GM18907 (cell line): ENCODE measurements around the gene JMY.
A peak's percentile ranks its signal among the peaks of the same experiment; 100 is the strongest.

Experiments used
- ATAC-seq: cut with Tn5 transposase; IDR thresholded peaks from one replicate; pipeline ENCODE4 v1.9.1; 2021; ENCODE audit warnings: mild to moderate bottlenecking, moderate library complexity; ENCODE audit not compliant: unreplicated experiment

JMY gene, protein sequence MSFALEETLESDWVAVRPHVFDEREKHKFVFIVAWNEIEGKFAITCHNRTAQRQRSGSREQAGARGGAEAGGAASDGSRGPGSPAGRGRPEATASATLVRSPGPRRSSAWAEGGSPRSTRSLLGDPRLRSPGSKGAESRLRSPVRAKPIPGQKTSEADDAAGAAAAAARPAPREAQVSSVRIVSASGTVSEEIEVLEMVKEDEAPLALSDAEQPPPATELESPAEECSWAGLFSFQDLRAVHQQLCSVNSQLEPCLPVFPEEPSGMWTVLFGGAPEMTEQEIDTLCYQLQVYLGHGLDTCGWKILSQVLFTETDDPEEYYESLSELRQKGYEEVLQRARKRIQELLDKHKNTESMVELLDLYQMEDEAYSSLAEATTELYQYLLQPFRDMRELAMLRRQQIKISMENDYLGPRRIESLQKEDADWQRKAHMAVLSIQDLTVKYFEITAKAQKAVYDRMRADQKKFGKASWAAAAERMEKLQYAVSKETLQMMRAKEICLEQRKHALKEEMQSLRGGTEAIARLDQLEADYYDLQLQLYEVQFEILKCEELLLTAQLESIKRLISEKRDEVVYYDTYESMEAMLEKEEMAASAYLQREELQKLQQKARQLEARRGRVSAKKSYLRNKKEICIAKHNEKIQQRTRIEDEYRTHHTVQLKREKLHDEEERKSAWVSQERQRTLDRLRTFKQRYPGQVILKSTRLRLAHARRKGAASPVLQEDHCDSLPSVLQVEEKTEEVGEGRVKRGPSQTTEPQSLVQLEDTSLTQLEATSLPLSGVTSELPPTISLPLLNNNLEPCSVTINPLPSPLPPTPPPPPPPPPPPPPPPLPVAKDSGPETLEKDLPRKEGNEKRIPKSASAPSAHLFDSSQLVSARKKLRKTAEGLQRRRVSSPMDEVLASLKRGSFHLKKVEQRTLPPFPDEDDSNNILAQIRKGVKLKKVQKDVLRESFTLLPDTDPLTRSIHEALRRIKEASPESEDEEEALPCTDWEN

DNA sequence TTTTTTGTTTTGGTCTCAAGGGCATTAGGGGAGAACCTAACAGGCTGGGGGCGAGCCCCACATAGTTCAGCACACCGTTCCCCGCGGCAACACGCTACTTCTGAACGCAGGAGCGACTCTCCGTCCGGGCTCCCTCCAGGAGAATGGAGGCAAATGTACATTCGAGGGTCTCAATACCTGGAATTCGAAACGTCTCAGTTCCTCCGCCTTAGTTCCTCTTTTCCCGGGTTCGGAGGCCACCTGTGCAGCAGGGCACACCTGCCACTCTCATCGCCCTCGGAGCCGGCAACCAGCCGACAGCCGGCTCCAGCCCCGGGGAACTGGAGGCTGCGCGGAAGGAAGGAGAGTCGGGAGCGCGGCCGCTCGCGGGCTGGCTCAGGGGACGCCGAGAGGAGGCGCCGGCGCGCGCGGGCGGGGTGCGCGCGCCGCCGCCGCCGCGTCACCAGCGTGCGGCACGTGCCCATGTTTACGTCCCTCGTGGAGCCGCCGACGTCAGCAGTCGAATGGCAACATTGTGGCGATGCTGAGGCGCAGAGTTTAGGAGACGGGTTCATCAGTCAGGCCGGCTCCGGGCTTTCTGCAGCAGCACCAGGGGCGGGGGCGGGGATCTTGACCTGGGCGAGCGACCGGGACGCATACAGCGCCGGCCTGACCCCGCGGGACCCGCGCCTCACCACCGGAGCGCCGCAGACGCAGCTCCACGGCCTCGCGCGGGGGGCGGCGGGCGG lies at the start of gene JMY:
Gene JMY (plus strand): TSS at position 498 of the 728 bp plus-strand sequence. CDS start 520 bp downstream, outside the sequence.
- peak; percentile 77 for ATAC-seq

DNA sequence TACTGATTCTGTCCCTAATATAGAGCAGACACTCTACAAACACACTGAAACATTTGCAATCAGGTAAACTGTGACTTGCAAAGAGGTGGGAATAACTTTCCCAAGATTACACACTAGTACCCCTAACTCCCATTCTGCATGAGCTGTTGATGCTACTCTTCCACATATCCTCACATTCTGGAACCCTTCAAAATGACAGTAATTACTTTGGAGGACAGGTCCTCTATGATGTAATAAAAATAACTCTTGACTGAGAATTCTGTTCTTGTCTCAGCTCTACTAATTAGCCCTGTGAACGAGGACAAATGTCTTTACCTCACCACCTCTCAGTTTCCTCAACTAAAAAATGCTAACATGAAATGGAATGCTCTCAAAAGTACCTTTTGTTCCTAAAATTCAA lies 49.5 kb upstream of the JMY start:
- ATAC-seq: no peak

DNA sequence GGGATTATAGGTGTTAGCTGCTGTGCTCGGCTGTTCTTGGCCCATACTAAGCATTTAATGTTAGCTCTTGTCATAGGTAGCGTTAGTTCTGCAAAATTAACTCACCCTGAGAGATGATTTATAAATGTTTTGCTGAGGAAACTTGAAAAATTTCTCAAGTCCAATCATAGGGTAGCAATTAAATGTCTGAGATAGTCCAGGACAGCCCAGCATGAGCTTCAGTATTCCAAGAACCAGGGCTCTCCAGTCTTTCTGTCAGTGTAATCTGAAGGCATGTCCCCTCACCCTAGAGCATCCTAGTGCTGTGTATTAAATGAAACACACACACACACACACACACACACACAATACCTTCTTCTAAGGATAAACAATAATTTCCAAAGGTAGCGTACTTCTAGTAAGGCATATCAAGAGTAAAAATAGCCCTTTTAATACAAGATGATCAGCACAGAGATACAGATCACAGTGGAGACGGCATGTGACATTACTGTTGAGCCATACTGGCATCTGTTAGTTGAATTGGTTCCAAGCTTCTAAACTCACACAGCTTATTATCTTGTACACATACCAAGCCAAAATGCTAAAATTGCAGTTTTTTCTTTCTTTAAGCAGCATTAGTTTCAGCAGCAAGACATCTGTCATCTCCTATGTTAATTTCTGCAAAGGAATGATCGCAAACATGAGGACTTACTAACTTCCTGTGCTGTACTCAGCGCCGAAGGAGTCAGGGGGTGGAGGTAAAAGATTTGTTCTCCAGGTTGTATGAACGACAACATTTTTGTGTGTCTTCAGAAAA lies 46.3 kb upstream of the JMY start:
- ATAC-seq: no peak

DNA sequence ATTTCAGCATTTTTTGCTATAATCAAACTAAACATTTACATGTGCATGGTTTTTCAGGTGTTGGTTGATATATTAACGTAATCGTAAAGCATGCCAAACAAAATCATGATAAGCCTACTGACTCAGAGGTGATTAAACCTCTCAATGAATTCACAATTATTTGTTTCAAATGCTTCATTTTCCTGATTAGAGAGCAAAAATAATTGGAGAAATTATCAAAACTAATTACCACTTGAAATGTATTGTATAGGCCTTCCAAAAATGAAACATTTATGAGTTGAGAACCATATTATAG lies 45.7 kb upstream of the JMY start:
- no peak for ATAC-seq

DNA sequence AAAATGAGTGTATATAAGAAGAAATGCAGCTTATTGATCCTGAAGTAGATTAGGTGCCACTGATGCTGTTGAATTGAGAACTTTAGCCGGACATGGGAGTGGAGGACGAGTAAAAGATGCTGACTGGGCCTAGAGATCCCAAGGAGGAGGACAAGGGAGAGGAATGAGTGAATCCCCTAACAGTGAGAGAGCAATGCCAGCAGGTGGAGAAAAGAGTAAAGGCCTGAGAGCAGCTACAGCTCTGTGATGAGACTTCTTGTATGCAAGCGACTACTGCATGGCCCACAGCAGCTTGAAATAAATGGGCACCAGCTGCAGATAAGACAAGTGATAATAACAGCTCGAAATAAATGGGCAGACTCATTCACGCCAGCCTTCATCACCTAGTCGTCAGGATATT lies 44.5 kb upstream of the JMY start:
- ATAC-seq: no peak

DNA sequence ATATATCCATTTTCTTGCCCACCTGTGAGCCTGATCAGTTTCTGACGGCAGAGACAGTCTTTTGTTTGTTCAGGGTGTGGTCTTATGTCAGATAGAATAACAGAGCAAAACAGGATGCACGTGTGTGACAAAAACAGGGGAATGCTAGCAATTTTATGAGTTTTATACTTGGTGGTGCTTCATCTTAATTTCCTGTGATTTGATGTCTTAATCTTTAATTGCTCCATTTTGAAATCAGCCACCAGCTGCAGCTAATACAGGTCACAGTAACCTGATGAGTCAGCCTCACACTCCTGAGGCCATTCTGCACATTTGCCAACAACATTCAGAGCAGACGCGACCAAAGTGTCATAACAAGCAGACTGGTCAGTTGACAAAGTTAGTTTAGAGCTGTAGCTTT lies 42.3 kb upstream of the JMY start:
- ATAC-seq: no peak

DNA sequence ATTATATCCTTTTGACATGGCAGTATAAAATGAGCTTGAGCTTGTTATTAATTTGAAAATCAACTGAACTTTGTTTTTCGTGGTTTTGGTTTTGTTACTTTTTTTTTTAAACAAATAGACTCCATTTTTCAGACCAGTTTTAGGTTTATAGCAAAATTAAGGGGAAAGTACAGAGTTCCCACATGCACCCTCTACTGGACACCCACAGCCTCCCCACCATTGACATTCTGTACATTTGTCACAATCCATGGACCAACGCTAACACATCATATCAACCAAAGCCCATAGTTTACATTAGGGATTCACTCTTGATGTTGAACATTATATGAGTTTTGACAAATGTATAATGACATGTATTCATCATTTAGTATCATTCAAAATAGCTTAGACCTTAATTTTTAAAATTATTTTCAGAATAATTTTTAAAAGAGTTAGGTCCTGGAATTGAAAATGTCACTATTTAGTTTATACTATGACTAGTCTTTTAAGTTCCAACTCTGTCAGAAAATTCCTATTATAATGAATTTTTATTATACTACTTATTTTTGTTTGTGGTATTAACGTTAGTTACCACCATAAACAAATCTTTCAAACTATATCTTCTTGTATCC lies 35.3 kb upstream of the JMY start:
- no peak for ATAC-seq

DNA sequence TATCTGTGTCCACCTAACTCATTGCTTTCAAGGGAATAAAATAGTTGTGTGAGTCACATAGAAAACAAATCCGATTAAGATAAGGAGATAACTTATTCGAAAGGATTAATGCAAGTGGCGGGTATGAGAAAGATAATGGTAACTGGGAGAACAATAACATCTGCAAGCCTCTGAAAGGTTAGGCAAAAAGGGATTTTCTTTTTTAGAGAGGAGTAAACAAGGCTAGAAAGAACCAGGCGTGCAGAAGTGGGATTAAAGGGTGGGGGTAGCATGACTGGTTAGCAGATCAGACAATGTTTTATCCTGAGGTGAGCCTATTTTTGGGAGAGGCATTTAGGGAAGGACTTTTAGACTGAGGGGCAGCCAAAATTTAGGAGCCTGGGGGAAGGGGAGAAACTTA lies 34.7 kb upstream of the JMY start:
- ATAC-seq: no peak

DNA sequence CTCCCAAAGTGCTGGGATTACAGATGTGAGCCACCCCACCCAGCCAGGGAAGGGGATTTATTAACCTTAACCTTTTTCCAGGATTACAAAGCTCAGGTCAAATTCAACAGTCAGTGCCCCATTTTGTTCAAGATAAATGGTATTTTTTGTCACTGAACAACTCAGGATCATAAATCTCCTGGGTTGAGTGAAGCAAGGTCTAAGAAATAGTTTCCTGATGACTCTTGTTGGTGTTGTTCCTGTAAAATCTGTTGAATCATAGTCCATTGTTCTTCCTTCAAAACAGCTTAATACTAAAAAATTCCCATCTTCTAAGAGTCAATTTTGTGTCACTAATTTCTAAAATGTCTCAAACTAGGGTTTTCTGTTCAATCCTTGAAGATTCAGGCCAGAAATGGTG lies 33.9 kb upstream of the JMY start:
- ATAC-seq: no peak

DNA sequence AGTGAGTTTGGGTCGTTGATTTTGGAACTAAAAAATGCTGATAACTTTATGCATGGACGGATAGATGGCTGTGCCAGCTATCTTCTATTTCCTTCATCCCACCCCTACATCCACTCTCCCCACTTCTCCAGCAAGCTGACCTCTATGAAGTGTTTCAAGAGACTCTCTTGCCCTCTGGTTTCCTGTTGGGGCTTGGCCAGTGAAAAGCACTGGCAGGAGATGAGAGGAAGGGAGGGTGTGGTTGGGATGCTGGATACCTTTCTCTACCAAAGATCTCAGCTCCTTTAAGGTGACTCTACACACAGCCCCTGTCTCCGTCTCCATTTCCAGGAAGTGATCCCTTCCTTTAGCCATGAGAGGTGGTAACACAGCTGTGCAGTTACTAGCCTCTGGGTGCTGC lies 30.0 kb upstream of the JMY start:
- ATAC-seq: no peak

DNA sequence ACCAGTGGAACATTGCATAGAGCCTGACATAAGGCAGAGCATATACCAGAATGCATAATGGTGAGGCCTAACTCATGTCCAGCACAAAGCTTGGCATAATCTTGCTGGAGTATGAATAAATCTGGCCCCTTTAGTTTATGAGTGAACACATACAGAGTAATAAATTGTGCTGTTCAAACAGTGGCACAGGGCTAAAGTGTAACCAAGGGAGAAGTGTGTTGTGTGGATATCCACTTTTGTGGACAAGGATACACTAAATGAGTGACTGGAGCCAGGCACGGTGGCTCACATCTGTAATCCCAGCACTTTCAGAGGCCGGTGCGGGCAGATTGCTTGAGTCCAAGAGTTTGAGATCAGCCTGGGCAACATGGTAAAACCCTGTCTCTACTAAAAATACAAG lies 29.4 kb upstream of the JMY start:
- ATAC-seq: no peak

DNA sequence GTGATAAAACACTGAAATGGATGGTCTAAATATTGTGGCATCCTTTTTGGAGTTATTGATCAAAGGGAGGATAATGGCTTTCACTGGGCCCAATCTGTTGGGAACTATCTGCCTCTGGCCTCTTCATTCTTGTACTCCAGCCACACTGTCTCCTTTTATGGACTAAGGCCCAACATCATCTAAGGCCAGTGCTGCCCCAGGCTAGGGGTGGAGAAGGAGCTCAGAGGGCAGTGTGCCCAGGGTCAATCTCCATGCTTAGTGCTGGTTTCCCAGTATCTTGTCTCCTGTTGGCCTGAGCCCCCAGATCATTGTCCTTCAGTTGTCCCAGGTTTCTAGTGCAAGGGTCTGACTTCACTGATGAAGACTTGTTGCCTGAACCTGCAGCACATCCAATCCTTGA lies 26.4 kb upstream of the JMY start:
- no peak for ATAC-seq

DNA sequence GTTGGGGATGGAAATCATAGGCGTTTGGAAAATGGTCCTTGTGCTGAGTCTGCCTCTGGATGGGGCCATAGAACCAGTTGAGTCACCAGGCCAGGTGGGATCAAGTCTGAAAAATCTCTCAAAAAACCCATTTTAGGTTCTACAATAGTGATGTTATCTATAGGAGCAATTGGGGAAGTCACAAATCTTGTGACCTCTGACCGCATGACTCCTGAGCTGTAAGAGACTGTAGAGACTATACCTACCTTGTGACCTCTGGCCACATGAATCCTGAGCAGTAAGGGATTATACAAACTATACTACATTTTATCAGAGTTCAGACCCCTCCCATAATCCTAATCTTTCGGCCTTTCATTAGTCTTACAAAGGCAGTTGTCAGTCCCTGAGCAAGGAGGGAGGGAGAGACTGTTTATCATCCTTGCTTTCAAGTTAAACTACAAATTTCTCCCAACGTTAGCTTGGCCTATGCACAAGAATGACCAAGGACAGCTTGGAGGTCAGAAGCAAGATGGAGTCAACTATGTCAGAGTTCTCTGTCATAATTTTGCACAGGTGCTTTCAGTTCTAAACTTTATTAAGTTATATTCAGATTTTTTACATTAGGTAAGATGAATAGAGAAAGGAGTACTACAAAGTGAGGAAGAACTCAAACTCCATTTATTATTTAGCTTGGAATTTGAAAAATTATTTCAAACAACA lies 11.5 kb upstream of the JMY start:
- ATAC-seq: no peak

DNA sequence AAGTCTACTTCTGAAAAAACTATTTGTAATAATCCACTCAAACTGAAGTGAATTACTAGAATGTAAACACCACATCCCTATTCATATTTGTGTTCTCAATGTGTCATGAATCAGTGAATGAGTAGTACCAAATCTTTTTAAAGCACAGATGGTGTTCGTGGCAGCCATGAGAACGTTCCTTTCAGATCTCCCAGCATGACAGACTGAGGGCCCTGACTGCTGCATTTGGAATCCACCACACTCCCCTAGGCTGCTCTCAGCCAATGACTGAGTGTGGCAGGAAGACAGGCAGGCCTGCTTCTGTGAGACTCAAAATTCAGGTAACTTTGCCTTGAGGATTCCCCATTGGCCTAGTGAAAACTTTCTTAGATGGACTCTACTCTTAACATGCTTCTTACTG lies 10.9 kb upstream of the JMY start:
- no peak for ATAC-seq

DNA sequence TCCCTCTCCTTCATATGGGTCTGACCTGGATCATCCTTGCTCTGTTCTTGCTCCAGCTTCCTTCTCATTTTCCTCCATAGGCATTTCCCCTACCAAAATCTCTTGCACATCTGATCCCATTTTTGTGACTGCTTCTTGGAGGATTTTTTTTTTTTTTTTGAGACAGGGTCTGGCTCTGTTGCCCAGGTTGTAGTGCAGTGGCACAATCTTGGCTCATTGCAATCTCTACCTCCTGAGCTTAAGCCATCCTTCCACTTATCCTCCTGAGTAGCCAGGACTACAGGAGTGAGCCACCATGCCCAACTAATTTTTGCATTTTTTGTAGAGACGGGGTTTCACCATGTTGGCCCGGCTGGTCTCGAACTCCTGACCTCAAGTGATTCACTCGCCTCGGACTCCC lies 10.5 kb upstream of the JMY start:
- no peak for ATAC-seq

DNA sequence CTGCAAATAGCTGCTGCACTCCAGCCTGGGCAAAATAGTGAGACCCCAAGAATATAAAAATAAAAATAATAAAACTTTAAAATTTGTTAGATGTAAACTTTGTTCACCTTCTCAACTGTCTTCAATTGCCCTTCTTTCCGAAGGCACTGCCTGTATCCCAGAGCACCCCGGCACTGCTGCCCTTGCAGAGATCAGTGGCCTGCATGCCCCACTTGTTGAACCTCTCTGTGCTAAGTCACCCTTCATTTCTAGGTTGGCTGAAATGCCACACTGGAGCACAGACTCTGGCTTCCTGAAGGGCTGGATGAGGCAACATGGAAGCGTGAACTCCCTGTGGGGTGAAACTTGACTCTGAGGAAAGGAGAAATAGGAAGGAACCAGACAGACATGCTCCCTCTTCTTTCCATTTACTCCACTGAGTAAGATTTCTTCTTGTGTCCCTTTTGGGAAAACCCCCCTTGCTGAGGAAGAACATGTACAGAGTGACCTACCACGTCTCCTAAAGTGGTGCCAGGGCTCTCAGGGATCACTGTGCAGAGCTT lies 8.4 kb upstream of the JMY start:
- ATAC-seq: no peak

DNA sequence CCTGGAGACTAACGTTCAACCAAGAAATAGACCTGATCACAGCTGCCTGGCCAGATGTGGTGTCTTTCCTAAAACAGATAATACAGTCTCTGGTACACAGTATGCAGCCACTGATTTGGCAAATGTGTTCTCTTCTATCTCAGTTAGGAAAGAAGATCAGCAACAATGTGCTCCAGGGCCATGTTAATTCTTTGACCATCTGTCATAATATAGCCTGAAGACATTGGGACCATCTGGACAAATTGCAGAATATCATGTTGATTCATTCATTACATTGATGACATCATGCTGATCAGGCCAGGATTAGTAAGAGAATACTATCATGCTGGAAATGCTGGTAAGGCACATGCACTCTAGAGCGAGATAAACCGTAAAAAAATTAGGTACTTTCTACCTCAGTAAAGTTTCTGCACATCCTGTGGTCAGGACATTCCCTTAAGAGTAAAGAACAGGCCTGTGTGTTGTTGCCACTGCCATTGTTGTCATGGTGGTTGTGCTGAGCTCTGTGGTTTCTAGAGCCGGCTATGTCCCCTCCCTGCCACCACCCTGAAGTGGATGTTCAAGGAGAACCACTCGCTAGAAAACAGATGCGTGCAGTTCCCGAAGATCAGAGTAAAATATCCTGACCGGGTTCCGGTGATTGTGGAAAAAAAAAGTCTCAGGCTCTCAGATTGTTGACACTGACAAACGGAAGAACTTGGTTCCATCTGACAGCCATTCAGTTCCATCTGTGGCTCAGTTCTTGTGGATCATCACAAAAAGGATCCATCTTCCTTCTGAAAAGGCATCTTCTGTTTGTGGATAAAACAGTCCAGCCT lies 6.4 kb upstream of the JMY start:
- peak; percentile 88 for ATAC-seq

DNA sequence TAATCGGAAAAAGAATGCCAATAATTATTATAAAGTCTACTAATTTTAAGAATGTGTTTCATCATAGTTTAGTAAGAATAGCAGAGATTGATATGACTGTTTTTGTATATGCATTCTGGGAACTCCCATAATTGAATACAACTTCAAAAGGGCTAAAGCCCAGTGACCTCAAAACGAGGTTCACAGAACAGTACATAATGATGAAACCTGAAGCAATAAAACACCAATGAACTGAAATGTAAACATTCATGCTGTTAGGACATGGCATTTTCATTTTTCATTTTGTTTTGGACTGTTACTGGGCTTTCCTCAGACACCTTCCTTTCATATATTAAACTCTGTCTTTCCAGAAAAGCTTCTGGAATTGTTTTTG lies 684 bp upstream of the JMY start:
- peak; percentile 18 for ATAC-seq
